Activated T-helper 1 cell treated with anti-CD3 and anti-CD28 coated beads, Interleukin-12 subunit alpha, Interleukin-12 subunit beta, Interleukin-2, Interleukin-4 antibody, amounts not matched to agents 30 ng/mL and 10 ng/mL and 1 ng/mL, durations not matched to agents 14 hours and 24 hours and 36 hours (primary cell): ENCODE measurements around the gene APP. TPM values are rescaled to one million over a fixed set of nuclear protein-coding genes. Genes with fewer than 3 reads are reported as not detected.

ENCODE experiments used
- DNase-seq: peaks from one replicate; pipeline ENCODE4 v3.0.0; 2021; ENCODE audit warnings: low spot score
- H3K27ac Mint-ChIP-seq: one replicate; pipeline ENCODE4 v1.8.0; 2021; ENCODE audit warnings: mild to moderate bottlenecking, mixed read lengths
- H3K27me3 Mint-ChIP-seq: one replicate; pipeline ENCODE4 v1.8.0; 2022; ENCODE audit warnings: mild to moderate bottlenecking, moderate library complexity, mixed read lengths; ENCODE audit not compliant: insufficient read depth
- H3K36me3 Mint-ChIP-seq: one replicate; pipeline ENCODE4 v1.8.0; 2021; ENCODE audit warnings: low read depth, mixed read lengths
- H3K4me1 Mint-ChIP-seq: one replicate; pipeline ENCODE4 v1.8.0; 2021; ENCODE audit warnings: low read depth, mixed read lengths
- H3K4me3 Mint-ChIP-seq: one replicate; pipeline ENCODE4 v1.8.0; 2021; ENCODE audit warnings: mild to moderate bottlenecking, moderate library complexity, mixed read lengths
- H3K9me3 Mint-ChIP-seq: one replicate; pipeline ENCODE4 v1.8.0; 2021; ENCODE audit warnings: mixed read lengths
- intact Hi-C: fragments of 100-400 bp; cut with micrococcal nuclease; formaldehyde crosslinking; loops from one replicate; pipeline ENCODE4 v1.15.1; 2024
- total RNA-seq: library from RNA; stranded (reverse); gene quantifications from 2 replicates; pipeline ENCODE4 v1.2.3, GENCODE V29; 2022

APP gene
- total RNA-seq, 1 donor from 2014 or later: 66.6 TPM

GRCh38 chr21:26099610-26100219 lies 70.9 kb downstream of the APP start:
- Mint-ChIP-seq H3K9me3 (no peaks in the 10 kb centered on the region), H3K27me3 (no peaks in the 10 kb centered on the region), H3K27ac (no peak overlapping the region), H3K4me1 (no peaks in the 10 kb centered on the region), H3K36me3 (no peaks in the 10 kb centered on the region), H3K4me3 (no peak overlapping the region)
- intact Hi-C loops: no loop called here
- DNase-seq: no peak

DNA sequence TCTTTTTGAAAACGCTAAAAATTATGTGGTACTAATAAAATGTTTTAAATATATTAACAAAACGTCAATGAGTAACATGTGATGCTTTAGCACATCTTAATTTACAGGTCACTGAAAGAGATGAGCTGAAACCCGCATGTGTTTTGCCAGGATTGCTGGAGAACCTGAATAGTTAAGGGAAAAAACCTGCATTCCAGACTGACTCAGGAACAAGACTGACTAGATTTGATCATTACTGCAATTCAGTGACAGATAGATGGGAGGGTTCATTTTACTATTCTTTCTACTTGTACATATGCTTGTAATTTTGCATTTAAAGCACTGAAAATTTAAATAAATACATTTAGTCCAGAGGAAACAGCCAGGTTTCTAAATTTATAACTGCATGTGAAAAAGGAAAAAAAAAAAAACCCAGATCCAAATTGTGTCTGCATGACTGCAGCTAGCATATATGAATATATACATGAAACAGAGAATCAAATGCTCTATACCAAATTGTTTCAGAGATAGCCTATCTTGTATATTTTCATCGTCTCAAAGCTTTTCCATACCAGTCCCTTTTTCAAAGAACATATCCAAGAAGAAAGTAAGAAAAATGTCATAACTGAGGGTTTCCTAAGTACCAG lies 71.7 kb downstream of the APP start:
- no peak for DNase-seq
- Mint-ChIP-seq H3K27me3 (no peaks in the 10 kb centered on the region), H3K27ac (no peak overlapping the region), H3K36me3 (no peaks in the 10 kb centered on the region), H3K4me3 (no peak overlapping the region), H3K9me3 (no peaks in the 10 kb centered on the region), H3K4me1 (no peaks in the 10 kb centered on the region)
- intact Hi-C loops: no loop called here

GRCh38 chr21:26097475-26097874 lies 73.1 kb downstream of the APP start:
- no peak for DNase-seq
- intact Hi-C loops: no loop called here

DNA sequence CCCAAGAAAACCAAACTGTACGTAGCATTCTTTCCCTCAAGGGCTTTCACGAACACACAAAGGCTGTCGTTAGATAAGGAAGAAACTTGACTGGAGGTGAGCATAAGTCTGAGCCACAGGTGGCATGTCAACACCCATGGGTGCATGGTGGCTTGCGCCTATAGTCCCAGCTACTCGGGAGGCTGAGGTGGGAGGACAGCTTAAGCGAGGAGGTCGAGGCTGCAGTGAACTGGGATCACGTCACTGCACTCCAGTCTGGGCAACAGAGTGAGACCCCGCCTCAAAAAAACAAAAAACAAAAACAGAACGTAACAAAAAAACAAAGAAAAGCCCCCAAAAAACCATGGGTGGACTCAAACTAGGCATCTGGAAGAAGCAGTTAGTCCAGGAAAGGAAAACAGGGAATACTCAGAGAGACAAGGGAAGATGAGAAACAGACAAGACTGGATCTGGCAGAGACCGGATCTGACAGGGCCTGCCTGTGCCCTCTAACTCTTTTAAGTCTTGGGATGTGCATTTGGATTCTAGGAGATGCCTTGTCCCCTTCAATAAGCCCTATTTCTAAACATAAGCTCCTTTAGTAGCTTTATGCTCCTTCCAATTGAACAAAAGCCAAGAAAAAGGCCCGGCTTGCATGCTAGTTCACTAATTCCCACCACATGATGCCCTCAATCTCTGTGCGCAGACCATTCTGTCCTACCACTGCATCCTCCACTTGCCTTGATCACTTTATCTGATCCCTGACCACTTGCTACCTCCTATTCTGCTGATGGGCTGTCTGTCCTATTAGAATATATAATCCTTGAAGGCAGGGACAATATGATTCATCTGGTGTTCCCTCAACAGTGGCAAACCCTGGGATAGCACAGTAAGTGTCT lies 73.8 kb downstream of the APP start:
- H3K9me3 Mint-ChIP-seq: no peaks in the 10 kb centered on the region
- H3K27ac Mint-ChIP-seq: no peak overlapping the region
- no peaks in the 10 kb centered on the region for H3K36me3 Mint-ChIP-seq
- H3K4me1 Mint-ChIP-seq: no peaks in the 10 kb centered on the region
- DNase-seq: no peak
- H3K27me3 Mint-ChIP-seq: no peaks in the 10 kb centered on the region
- intact Hi-C loops: no loop called here
- no peak overlapping the region for H3K4me3 Mint-ChIP-seq

More at GRCh38 chr21:26097475-26097874, 73.1 kb downstream of the APP start:
- Mint-ChIP-seq H3K36me3 (no peaks in the 10 kb centered on the region), H3K27me3 (no peaks in the 10 kb centered on the region), H3K9me3 (no peaks in the 10 kb centered on the region), H3K4me1 (no peaks in the 10 kb centered on the region), H3K27ac (no peak overlapping the region), H3K4me3 (no peak overlapping the region)

- Mint-ChIP-seq H3K4me1 (no peaks in the 10 kb centered on the region), H3K36me3 (no peaks in the 10 kb centered on the region), H3K9me3 (no peaks in the 10 kb centered on the region), H3K27ac (no peak overlapping the region), H3K27me3 (no peaks in the 10 kb centered on the region), H3K4me3 (no peak overlapping the region)
- no peak for DNase-seq
- intact Hi-C loops: no loop called here
Observed at GRCh38 chr21:26095131-26095530, 75.4 kb downstream of the APP start.

- no peaks in the 10 kb centered on the region for H3K4me1 Mint-ChIP-seq
- no peaks in the 10 kb centered on the region for H3K27me3 Mint-ChIP-seq
- no peaks in the 10 kb centered on the region for H3K9me3 Mint-ChIP-seq
- H3K27ac Mint-ChIP-seq: no peak overlapping the region
- H3K4me3 Mint-ChIP-seq: no peak overlapping the region
- DNase-seq: no peak
- intact Hi-C loops: no loop called here
- H3K36me3 Mint-ChIP-seq: peaks cover 3% of the 10 kb centered on the region
Observed at GRCh38 chr21:26093122-26093521, 77.4 kb downstream of the APP start.

GRCh38 chr21:26091480-26092018 lies 79.0 kb downstream of the APP start:
- Mint-ChIP-seq H3K9me3 (no peaks in the 10 kb centered on the region), H3K27ac (no peak overlapping the region), H3K36me3 (peaks cover 3% of the 10 kb centered on the region), H3K27me3 (no peaks in the 10 kb centered on the region), H3K4me1 (no peaks in the 10 kb centered on the region), H3K4me3 (no peak overlapping the region)
- intact Hi-C loops: no loop called here
- no peak for DNase-seq

DNA sequence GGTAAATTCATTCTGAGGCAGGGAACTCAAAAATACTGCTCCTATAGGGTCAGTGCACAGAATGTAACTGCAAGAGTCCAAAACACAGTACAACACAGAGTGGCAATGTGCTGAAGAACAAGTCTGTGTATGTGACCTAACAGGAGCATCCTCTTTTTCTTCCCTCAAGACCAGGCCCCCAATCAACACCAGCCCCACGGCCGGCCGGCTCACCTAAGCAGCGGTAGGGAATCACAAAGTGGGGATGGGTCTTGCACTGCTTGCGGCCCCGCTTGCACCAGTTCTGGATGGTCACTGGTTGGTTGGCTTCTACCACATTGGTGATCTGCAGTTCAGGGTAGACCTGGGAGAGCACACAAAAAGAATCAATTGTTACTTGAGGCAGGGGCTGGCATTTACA lies 80.8 kb downstream of the APP start:
- Mint-ChIP-seq H3K4me1 (no peaks in the 10 kb centered on the region), H3K36me3 (peaks cover 3% of the 10 kb centered on the region), H3K4me3 (no peak overlapping the region), H3K27me3 (no peaks in the 10 kb centered on the region), H3K9me3 (no peaks in the 10 kb centered on the region), H3K27ac (no peak overlapping the region)
- intact Hi-C loops: no loop called here
- no peak for DNase-seq

- intact Hi-C loops: no loop called here
- no peak overlapping the region for H3K4me3 Mint-ChIP-seq
- H3K4me1 Mint-ChIP-seq: peaks cover 8% of the 10 kb centered on the region
- H3K9me3 Mint-ChIP-seq: no peaks in the 10 kb centered on the region
- DNase-seq: no peak
- H3K36me3 Mint-ChIP-seq: peaks cover 3% of the 10 kb centered on the region
- no peak overlapping the region for H3K27ac Mint-ChIP-seq
- H3K27me3 Mint-ChIP-seq: no peaks in the 10 kb centered on the region
Observed at GRCh38 chr21:26087223-26087918, 83.2 kb downstream of the APP start.

DNA sequence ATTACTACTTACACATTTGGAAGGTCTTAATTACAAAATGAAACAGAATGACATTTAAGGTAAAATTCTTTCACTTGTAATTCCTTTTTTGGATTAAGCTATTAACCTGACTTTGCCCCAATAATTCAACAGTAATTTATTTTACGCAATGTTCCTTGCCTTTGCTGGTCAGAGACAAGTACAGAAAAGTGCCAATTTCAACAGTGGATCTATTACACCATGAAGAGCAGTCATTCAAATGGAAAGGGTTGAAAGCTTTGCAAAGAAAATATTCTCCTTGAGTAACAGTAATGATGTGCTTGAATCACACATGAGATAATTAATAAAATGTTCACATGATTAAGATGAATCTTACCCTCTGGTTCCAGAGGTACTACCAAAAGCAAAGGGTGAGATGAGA lies 84.7 kb downstream of the APP start:
- no peaks in the 10 kb centered on the region for H3K9me3 Mint-ChIP-seq
- H3K4me3 Mint-ChIP-seq: no peak overlapping the region
- H3K27me3 Mint-ChIP-seq: no peaks in the 10 kb centered on the region
- no peak for DNase-seq
- no peak overlapping the region for H3K27ac Mint-ChIP-seq
- intact Hi-C loops: no loop called here
- peaks cover 8% of the 10 kb centered on the region for H3K4me1 Mint-ChIP-seq
- H3K36me3 Mint-ChIP-seq: peaks cover 3% of the 10 kb centered on the region

DNA sequence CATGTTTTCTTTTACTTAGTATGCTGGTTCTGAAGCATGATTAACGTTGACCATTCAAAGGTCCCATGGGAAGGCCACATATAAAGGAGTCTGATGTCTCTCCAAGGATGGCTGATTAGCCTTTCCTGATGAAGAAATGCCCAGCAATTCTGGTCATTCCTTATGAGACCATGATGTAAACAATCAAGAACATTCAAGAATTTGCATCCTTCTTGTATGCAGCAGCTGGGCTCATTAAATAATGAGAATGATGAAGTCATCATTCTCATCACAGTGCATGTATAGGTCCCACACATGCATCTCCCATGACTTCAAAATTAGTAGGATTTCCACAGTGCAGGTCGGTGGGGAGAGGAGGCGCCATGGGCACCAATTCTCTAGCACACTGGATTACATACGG lies 85.4 kb downstream of the APP start:
- Mint-ChIP-seq H3K27ac (no peak overlapping the region), H3K4me3 (no peak overlapping the region), H3K4me1 (peaks cover 8% of the 10 kb centered on the region), H3K36me3 (peaks cover 3% of the 10 kb centered on the region), H3K27me3 (no peaks in the 10 kb centered on the region), H3K9me3 (no peaks in the 10 kb centered on the region)
- intact Hi-C loops: no loop called here
- no peak for DNase-seq

GRCh38 chr21:26082549-26082948 lies 88.0 kb downstream of the APP start:
- Mint-ChIP-seq H3K36me3 (no peaks in the 10 kb centered on the region), H3K27ac (peak overlapping the region; percentile 5), H3K27me3 (no peaks in the 10 kb centered on the region), H3K4me3 (no peak overlapping the region), H3K9me3 (no peaks in the 10 kb centered on the region), H3K4me1 (peaks cover 8% of the 10 kb centered on the region)
- intact Hi-C loops: no loop called here
- no peak for DNase-seq
